ENCODE measurements around the gene ARL4A. TPM values are rescaled to one million over a fixed set of nuclear protein-coding genes. Genes with fewer than 3 reads are reported as not detected.

Gene ARL4A
- total RNA-seq (2022; extraction: Qiagen RNA extraction; ENCODE audit: low read depth): 50.8 to 84.4 TPM (median 61.3 TPM) in 5 replicates

GRCh38 chr7:12686891-12687717 lies at the start of gene ARL4A:
ARL4A (plus strand) TSS chr7:12687633; CDS start chr7:12688255, 622 bp downstream.

Other genes starting within 250 kb of the ARL4A start
- 0.30 to 0.71 TPM (median 0.45 TPM) in 5 replicates for gene SCIN, start 116.9 kb upstream of the ARL4A start, total RNA-seq (2022; extraction: Qiagen RNA extraction; ENCODE audit: low read depth)

Measured in A549 treated with ZK216348 at 1 μM for 4 hours (cell line).